Cardiac septum (tissue), 1 donor: Measurements from ENCODE around the gene DFFB. TPM values are rescaled to one million over a fixed set of nuclear protein-coding genes. Genes with fewer than 3 reads are reported as not detected.
"Not testable (repeated sequence)": the region's sequence is repeated elsewhere in the genome, so short reads cannot be mapped to it uniquely, and the experiment has no call there.

ENCODE experiments used
- DNase-seq: peaks from one replicate; pipeline ENCODE4 v3.0.0-alpha.2; 2020; ENCODE audit warnings: low spot score
- intact Hi-C: fragments of 100-400 bp; cut with DNase I; formaldehyde crosslinking; loops from one replicate; pipeline ENCODE4 v1.14.0; 2022
- long read RNA-seq: library from polyadenylated mRNA; unstranded; transcript quantifications from one replicate; pipeline ENCODE4 v2.0.0, GENCODE V29; 2021
- total RNA-seq: library from RNA; stranded (reverse); fragmentation: NEBNext Ultra II Directional; extraction: Animal tissue kit (Norgen Biotek cat#: 25700); gene quantifications from one replicate; pipeline ENCODE4 v1.2.1, GENCODE V29; 2021
- donor health status: DM: no; HTN: no; CAD: no.

DFFB gene
- 2.9 TPM for total RNA-seq
- long read RNA-seq, partial matches to known transcripts: 0 of 1 reads
- long read RNA-seq, other reads (novel, unspliced or antisense): 0 of 1 reads

DNA sequence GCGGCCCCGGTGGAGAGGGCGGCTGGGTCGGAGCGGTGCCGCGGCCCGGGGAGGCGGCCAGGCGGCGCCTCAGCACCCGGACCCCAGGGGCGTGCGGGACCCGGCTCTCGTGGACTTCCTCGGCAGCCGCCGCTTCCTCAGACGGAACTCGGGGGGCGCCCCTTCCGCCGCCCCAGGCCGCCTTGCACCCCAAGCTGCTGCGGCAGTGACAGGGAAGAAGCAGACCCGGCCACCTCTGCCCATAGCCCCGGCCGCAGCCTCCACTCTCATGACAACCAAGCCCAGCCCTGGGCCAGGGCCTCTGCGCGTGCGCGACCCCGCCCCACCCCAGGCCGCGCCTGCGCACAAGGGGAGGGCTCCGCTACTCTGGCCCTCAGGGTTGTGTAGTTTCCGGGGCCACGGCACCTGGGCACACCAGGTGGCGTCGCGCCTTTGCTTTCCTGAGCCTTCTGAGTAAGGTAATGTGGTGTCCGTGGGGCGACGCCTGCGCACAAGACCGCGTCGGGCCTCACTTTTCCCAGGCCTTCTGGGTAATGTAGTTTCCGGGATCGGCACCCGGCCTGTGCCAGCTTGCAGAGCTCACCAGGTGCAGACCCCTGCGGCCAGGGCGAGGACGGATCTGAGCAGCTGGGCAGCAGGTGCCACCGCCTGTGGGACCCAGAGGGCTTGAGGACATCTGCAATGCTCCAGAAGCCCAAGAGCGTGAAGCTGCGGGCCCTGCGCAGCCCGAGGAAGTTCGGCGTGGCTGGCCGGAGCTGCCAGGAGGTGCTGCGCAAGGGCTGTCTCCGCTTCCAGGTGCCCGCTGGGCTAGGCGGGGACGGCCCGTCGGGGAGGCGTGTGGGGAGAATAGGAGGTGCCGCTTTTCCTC, at the start of gene DFFB, which contains the start of gene CEP104:
Gene DFFB (plus strand): TSS at position 554 of the 868 bp plus-strand sequence. CDS start 128 bp downstream, at position 682.
Gene CEP104 (minus strand): TSS at position 289 of the 868 bp plus-strand sequence. CDS start 4,804 bp downstream, outside the sequence.
- DNase-seq: peak; percentile 93
- intact Hi-C loops: loop anchor here (2.0 kb wide), 1 partner anchor 44 kb away; the partner anchor contains the start of gene C1orf174

GRCh38 chr1:3807769-3808168, 49.5 kb upstream of the DFFB start:
- intact Hi-C loops: no loop called here
- no peak for DNase-seq

GRCh38 chr1:3809680-3810079, 47.6 kb upstream of the DFFB start:
- DNase-seq: no peak
- intact Hi-C loops: no loop called here

DNA sequence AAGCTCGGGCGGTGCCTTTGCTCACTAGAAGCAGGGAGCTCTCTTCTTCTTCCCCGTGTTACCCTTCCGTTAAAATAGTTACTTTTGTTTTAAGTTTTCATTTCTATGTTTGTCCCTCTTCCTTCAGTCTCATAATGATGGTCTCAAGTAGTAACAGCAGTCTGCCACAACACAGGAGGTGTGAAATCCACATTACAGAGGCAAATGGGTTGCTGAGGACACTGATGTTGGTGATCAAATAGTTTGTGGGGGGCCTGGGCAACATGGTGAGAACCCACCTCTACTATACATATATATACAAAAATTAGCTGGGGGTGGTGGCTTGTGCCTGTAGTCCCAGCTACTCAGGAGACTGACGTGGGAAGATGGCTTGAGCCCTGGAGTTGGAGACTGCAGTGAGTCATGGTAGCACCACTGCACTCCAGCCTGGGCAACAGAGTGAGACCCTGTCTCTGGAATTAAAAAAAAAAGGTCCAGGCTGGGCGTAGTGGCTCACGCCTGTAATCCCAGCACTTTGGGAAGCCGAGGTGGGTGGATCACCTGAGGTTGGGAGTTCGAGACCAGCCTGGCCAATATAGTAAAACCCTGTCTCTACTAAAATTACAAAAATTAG, 47.0 kb upstream of the DFFB start:
- DNase-seq, intact Hi-C loops: not testable (repeated sequence)

DNA sequence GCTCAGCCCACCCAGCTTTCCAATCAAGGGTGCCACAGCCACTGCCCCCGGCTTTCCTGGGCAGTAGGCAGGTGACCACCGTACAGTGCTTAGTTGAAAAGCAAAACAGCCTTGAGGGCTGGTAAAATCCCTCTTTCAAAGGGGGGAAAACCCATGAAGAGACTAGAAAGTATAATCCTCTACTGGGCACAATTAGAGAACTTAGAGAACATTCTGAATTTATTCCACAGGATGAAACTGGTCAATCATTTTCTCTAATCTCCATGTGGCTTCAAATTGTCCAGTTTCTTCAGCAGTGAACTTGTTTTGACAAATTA, 45.7 kb upstream of the DFFB start:
- intact Hi-C loops: no loop called here
- no peak for DNase-seq

DNA sequence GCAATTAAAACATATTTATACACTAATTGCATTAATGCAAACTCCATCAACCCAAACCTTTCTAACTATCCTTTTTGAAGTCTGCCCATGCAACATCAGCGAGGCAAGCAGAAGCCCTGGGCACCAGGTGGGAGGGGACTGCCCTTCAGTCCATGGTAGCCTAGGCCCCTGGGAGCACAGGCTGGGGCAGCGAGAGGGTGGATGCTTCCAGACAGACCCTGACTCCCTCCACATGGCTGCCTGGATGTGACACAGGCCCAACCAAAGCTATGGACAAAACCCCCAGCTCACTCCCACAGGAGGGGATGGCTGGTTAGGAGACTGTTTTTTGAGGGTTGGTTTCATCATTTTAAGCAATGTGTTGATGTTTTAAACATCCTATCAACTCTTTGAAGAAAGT, 43.2 kb upstream of the DFFB start:
- intact Hi-C loops: no loop called here
- DNase-seq: no peak

- no peak for DNase-seq
- intact Hi-C loops: no loop called here
These were observed 42.3 kb upstream of the DFFB start for GRCh38 chr1:3814771-3815561.

- DNase-seq: no peak
- intact Hi-C loops: no loop called here
These were observed 40.7 kb upstream of the DFFB start for GRCh38 chr1:3816331-3817137.

- intact Hi-C loops: no loop called here
- DNase-seq: no peak
These were observed 40.0 kb upstream of the DFFB start for GRCh38 chr1:3817138-3817740.

DNA sequence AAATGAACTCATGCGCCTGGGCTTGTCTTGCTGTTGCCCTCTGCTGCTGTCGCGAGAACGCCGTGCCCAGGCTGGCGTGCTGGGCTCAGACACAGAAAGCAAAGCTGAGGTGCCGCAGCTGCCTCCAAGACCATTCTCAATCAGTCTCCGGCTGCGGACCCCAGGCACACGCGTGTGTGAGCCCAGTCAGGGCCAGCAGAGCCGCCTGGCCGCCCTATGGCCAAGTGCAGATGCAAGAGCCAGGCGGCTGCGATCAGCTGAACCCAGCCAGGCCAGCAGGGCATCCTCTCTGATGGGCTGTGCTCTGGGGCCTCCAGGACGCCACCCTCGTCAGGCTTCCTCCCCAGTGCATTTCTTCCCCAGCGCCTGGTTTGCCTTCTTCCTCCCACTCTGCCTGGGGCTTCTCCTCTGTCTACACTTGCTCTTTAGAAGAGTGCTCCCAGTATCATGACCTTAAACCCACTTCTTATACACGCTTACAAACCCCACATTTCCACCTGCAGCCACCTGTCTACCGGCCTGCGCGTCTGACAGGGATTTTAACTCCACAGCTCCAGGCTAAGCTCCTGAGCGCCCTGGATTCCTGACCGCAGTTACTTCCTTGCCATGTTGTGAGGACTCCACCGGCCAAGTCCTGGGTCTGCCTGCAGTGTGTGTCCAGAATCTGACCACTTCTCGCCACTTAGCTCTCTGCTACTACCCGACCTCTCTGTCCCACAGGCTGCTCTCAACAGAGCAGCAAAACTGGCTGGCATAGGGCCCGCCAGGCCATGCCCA, 39.3 kb upstream of the DFFB start:
- intact Hi-C loops: no loop called here

GRCh38 chr1:3819771-3820200, 37.5 kb upstream of the DFFB start:
- intact Hi-C loops: no loop called here
- no peak for DNase-seq

More for the DNA sequence above, 39.3 kb upstream of the DFFB start:
- DNase-seq: no peak

GRCh38 chr1:3820316-3820715, 37.0 kb upstream of the DFFB start:
- no peak for DNase-seq
- intact Hi-C loops: no loop called here

DNA sequence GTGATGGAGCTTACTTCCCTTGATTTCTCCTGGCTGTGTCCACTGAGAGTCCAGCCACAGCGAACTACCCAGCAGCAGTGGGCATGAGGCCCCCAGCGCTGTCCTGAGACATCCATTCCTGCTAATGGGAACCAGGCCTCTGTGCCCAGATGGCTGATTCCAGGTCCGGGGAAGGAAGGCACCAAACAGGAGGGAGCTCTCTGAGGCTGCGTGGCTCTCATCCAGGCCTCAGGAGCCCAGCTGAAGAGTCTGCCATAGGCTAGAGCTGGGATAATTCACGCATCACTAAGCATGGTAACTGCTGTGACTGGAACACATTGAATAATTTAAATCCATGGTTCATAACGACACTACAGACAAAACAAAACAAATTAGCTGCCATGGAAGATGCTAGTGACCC, 36.3 kb upstream of the DFFB start:
- DNase-seq: no peak
- intact Hi-C loops: no loop called here

DNA sequence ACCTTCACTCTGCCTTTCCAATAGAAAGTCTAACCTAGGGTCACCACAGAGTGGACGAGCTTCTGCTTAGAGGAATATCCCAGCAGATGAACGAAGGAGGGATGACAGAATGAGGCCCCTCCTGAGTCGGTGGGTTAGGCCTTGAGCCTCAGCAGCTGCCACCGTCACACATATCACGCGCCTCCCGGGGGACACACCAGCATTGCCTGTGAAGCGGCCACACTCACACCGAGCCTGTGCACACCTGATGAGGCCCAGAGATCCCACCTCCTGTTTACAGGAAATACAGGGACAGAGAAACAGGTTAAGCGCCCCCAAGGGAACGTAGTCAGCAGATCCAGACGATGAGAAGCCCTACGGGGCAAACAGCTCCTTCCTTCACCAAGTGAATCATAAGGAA, 35.8 kb upstream of the DFFB start:
- intact Hi-C loops: no loop called here

DNA sequence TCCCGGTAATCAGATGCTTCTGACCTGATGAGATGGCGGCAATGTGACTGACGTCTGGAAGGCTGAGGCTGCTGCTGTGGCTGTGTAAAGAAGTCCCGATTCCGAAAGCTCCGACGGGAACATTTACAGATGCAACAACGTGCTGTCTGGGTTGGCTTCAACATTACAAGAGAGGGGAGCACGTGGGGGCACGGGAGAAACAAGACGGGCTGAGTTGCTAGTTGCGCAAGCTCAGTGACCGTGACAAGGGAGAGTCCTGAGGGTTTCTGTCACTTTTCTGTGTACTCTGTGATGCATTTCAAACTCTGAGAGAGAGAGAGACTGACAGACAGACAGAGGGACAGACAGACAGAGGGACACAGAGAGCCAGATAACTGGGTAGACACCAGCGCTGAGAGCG, 35.4 kb upstream of the DFFB start:
- DNase-seq: no peak
- intact Hi-C loops: no loop called here

More for the DNA sequence above, 35.8 kb upstream of the DFFB start:
- no peak for DNase-seq

DNA sequence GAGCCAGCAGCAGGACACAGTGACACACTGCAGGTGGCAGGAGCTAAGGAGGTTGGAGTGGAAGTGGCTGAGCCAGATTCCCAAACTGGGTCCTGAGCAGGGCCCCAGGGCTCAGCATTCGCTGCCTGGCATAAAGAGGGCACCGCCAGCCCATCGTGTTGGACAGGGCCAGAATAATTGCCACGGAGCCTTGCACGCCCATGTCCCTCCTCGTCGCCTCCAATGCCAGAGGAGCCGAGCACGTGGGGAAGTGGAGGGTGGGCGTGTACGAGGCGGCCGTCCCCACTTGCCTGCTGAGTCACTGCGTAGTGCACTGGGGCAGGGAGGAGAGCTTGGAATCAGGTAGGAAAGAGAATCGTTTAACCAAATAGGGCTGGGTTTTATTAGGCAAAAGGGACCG, 34.9 kb upstream of the DFFB start:
- DNase-seq: no peak
- intact Hi-C loops: no loop called here

GRCh38 chr1:3824650-3825049, 32.6 kb upstream of the DFFB start:
- no peak for DNase-seq
- intact Hi-C loops: no loop called here

DNA sequence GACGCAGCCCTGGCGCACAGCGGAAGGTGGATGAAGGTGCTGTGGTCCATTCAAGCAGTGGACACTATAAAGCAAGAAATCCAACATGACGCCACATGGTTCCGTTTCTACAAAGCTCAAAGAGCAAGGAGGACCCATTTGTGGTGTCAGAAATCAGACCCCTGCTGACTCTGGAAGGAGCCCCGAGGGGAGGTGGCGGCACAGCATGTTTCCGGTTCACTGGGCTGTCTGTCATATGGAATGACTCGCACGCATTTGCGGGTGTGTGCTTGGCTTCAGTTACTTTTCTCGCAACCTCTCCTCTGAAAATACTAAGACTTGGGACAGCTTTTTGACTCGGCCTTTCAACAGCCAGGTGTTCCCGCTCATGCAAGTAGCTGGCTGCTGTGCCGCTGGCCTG, 31.9 kb upstream of the DFFB start:
- intact Hi-C loops: no loop called here
- no peak for DNase-seq
